PC-3 (cell line): Measurements from ENCODE around the gene SNN. TPM values are rescaled to one million over a fixed set of nuclear protein-coding genes. Genes with fewer than 3 reads are reported as not detected.

ENCODE experiments used
- ATAC-seq: fragments of 200-7000 bp; cut with Tn5 transposase; 2 replicates; pipeline ENCODE4 v1.9.1; 2020; ENCODE audit warnings: mild to moderate bottlenecking, moderate library complexity
- BruUV-seq: library from RNA; stranded (reverse); fragments of 400-500 nt; replicated peaks from 2 replicates; lab custom pipeline; 2021; lab: Mats Ljungman, UMichigan
- CTCF ChIA-PET: fragments of 300-600 bp; sonication (Branson Sonifier 250); formaldehyde crosslinking; loops from one replicate; lab custom pipeline; 2022; ENCODE audit warnings: antibody characterized with exemption; lab: Charles Lee
- POLR2A ChIA-PET: fragments of 300-600 bp; sonication (Branson Sonifier 250); formaldehyde crosslinking; loops from one replicate; lab custom pipeline; 2022; ENCODE audit warnings: antibody characterized with exemption; ENCODE audit not compliant: unreplicated experiment; lab: Charles Lee
- DNase-seq: peaks from one replicate; pipeline ENCODE4 v3.0.0-alpha.2; 2015
- H2AFZ ChIP-seq: fragments of 300-600 bp; sonication (generic); 2 replicates; pipeline ENCODE4 v1.6.0; 2016; ENCODE audit warnings: antibody characterized with exemption, low read length
- H3F3A ChIP-seq: fragments of 300-600 bp; sonication (generic); one replicate; pipeline ENCODE4 v1.6.0; 2017; ENCODE audit warnings: antibody characterized with exemption, low read length, control low read depth, mild to moderate bottlenecking; ENCODE audit not compliant: unreplicated experiment
- H3K27ac ChIP-seq: fragments of 300-600 bp; sonication (generic); 2 replicates; pipeline ENCODE4 v1.5.1; 2016; ENCODE audit warnings: mild to moderate bottlenecking, low read length
- H3K27me3 ChIP-seq: fragments of 300-600 bp; sonication (generic); 2 replicates; pipeline ENCODE4 v1.6.1; 2016; ENCODE audit warnings: low read length, mixed read lengths
- H3K36me3 ChIP-seq: fragments of 300-600 bp; sonication (generic); 2 replicates; pipeline ENCODE4 v1.6.1; 2016; ENCODE audit warnings: low read depth, mixed run types, low read length, mixed read lengths
- H3K4me1 ChIP-seq: fragments of 300-600 bp; sonication (generic); 2 replicates; pipeline ENCODE4 v1.5.1; 2016; ENCODE audit warnings: low read length; ENCODE audit not compliant: insufficient read depth
- H3K4me2 ChIP-seq: fragments of 300-600 bp; sonication (generic); 2 replicates; pipeline ENCODE4 v1.6.0; 2016; ENCODE audit warnings: low read length
- H3K4me3 ChIP-seq: fragments of 300-600 bp; sonication (generic); 2 replicates; pipeline ENCODE4 v1.5.1; 2016; ENCODE audit warnings: mild to moderate bottlenecking, low read length, mixed read lengths
- H3K79me2 ChIP-seq: fragments of 300-600 bp; sonication (generic); 2 replicates; pipeline ENCODE4 v1.6.1; 2017; ENCODE audit warnings: low read length, mixed read lengths
- H3K9ac ChIP-seq: fragments of 300-600 bp; sonication (generic); 2 replicates; pipeline ENCODE4 v1.6.0; 2016; ENCODE audit warnings: mild to moderate bottlenecking, low read length
- H3K9me2 ChIP-seq: fragments of 300-600 bp; sonication (generic); replicated peaks from 2 replicates; pipeline ENCODE4 v1.6.1; 2016; ENCODE audit warnings: mixed run types, low read length, mixed read lengths
- H3K9me3 ChIP-seq: fragments of 300-600 bp; sonication (generic); 2 replicates; pipeline ENCODE4 v1.6.1; 2016; ENCODE audit warnings: low read length, mixed read lengths
- H4K20me1 ChIP-seq: fragments of 300-600 bp; sonication (generic); 2 replicates; pipeline ENCODE4 v1.6.1; 2016; ENCODE audit warnings: low read length, mixed read lengths
- EZH2 ChIP-seq: fragments of 300-600 bp; sonication (generic); IDR thresholded peaks from one replicate; pipeline ENCODE4 v1.6.1; 2017; ENCODE audit warnings: antibody characterized with exemption, mild to moderate bottlenecking, low read length; ENCODE audit not compliant: unreplicated experiment
- EZH2phosphoT487 ChIP-seq: fragments of 300-600 bp; sonication (generic); IDR thresholded peaks from 2 replicates; pipeline ENCODE4 v1.6.1; 2018; ENCODE audit warnings: mild to moderate bottlenecking, antibody characterized with exemption, low read length, borderline replicate concordance
- intact Hi-C: fragments of 100-400 bp; cut with micrococcal nuclease; formaldehyde crosslinking; loops from 2 replicates; pipeline ENCODE4 v1.9.0; 2023
- total RNA-seq: library from RNA; depleted of rRNA; stranded (reverse); fragments of >200 nt; gene quantifications from 2 replicates; pipeline ENCODE4 v1.2.3, GENCODE V29; 2014
- TF ChIP-seq, protein P1 (sequence below): fragments of 300-600 bp; sonication (generic); conservative IDR thresholded peaks from 2 replicates; pipeline ENCODE4 v1.5.1; 2017; ENCODE audit warnings: antibody characterized with exemption, low read depth, mild to moderate bottlenecking, low read length

The SNN gene
- total RNA-seq, 1 experiment from 2014 or later = 4.3 TPM

DNA sequence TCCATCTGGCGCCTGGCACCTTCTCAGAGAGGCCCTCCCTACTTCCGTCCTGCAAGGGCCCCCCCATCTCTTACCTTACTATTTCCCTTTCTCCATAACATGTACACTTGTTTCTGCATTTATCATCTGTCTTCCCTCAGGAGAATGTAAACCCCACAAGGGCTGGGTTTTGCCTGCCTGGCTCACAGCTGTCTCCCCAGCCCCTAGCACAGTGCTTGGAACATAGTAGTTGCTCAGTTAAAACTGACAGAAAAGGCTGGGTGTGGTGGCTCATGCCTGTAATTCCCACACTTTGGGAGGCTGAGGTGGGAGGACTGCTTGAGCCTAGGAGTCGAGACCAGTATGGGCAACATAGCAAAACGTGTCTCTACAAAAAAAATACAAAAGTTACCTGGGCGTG lies 5.7 kb upstream of the SNN start:
- H3F3A ChIP-seq = no peaks in the 10 kb centered on the region
- H3K4me1 ChIP-seq = 0 out of 2 replicates have a peak, but pooled peaks cover under 1% of the 10 kb centered on the region
- no peaks in the 10 kb centered on the region for H3K36me3 ChIP-seq
- H3K27ac ChIP-seq = no peak overlapping the region
- TF ChIP-seq EZH2phosphoT487 (no peak), EZH2 (no peak)
- TF ChIP-seq, protein P1, sequence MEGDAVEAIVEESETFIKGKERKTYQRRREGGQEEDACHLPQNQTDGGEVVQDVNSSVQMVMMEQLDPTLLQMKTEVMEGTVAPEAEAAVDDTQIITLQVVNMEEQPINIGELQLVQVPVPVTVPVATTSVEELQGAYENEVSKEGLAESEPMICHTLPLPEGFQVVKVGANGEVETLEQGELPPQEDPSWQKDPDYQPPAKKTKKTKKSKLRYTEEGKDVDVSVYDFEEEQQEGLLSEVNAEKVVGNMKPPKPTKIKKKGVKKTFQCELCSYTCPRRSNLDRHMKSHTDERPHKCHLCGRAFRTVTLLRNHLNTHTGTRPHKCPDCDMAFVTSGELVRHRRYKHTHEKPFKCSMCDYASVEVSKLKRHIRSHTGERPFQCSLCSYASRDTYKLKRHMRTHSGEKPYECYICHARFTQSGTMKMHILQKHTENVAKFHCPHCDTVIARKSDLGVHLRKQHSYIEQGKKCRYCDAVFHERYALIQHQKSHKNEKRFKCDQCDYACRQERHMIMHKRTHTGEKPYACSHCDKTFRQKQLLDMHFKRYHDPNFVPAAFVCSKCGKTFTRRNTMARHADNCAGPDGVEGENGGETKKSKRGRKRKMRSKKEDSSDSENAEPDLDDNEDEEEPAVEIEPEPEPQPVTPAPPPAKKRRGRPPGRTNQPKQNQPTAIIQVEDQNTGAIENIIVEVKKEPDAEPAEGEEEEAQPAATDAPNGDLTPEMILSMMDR = no peak
- DNase-seq (no peak), ATAC-seq (no peak)
- ChIA-PET POLR2A (no interaction called here), CTCF (no interaction called here)
- H3K27me3 ChIP-seq = no peaks in the 10 kb centered on the region
- no peak overlapping the region for H3K4me3 ChIP-seq
- intact Hi-C loops = no loop called here
- H3K4me2 ChIP-seq = no peak overlapping the region
- no peaks in the 10 kb centered on the region for H4K20me1 ChIP-seq
- no TSS peak for BruUV-seq
- no peaks in the 10 kb centered on the region for H3K79me2 ChIP-seq
- H2AFZ ChIP-seq = no peak overlapping the region
- H3K9ac ChIP-seq = no peak overlapping the region
- no peaks in the 10 kb centered on the region for H3K9me2 ChIP-seq
- no peaks in the 10 kb centered on the region for H3K9me3 ChIP-seq

GRCh38 chr16:11665071-11665491 lies 3.2 kb upstream of the SNN start:
- Histone ChIP-seq H2AFZ (no peak overlapping the region), H3K36me3 (no peaks in the 10 kb centered on the region), H3K4me1 (0 out of 2 replicates have a peak, but pooled peaks cover 4% of the 10 kb centered on the region), H3F3A (no peaks in the 10 kb centered on the region), H3K4me3 (no peak overlapping the region), H3K79me2 (no peaks in the 10 kb centered on the region), H3K9me3 (no peaks in the 10 kb centered on the region), H3K27me3 (no peaks in the 10 kb centered on the region), H3K9me2 (no peaks in the 10 kb centered on the region), H4K20me1 (no peaks in the 10 kb centered on the region), H3K27ac (no peak overlapping the region), H3K4me2 (no peak overlapping the region), H3K9ac (no peak overlapping the region)
- intact Hi-C loops = no loop called here
- no TSS peak for BruUV-seq
- no peak for DNase-seq
- ChIA-PET CTCF (no interaction called here), POLR2A (no interaction called here)
- TF ChIP-seq, protein P1 = no peak
- no peak for TF ChIP-seq EZH2
- no peak for ATAC-seq

GRCh38 chr16:11666103-11667055 lies 1.9 kb upstream of the SNN start:
- Histone ChIP-seq H3K9me3 (no peaks in the 10 kb centered on the region), H3K4me2 (no peak overlapping the region), H3K4me1 (0 out of 2 replicates have a peak, but pooled peaks cover 4% of the 10 kb centered on the region), H4K20me1 (no peaks in the 10 kb centered on the region), H3K27me3 (no peaks in the 10 kb centered on the region), H3K36me3 (no peaks in the 10 kb centered on the region), H3K79me2 (no peaks in the 10 kb centered on the region), H2AFZ (no peak overlapping the region), H3K9me2 (no peaks in the 10 kb centered on the region), H3K9ac (no peak overlapping the region), H3K27ac (no peak overlapping the region), H3F3A (no peaks in the 10 kb centered on the region), H3K4me3 (no peak overlapping the region)
- TF ChIP-seq EZH2phosphoT487 = no peak
- no peak for TF ChIP-seq EZH2
- TF ChIP-seq, protein P1 = no peak
- ATAC-seq (no peak), DNase-seq (no peak)
- intact Hi-C loops = no loop called here
- POLR2A ChIA-PET = no interaction called here
- BruUV-seq = no TSS peak
- CTCF ChIA-PET = no interaction called here
